Measurements from ENCODE around the gene XXYLT1. TPM values are rescaled to one million over a fixed set of nuclear protein-coding genes. Genes with fewer than 3 reads are reported as not detected.

Gene XXYLT1
- total RNA-seq, 1 donor from 2014 or later = 16.4 TPM

DNA sequence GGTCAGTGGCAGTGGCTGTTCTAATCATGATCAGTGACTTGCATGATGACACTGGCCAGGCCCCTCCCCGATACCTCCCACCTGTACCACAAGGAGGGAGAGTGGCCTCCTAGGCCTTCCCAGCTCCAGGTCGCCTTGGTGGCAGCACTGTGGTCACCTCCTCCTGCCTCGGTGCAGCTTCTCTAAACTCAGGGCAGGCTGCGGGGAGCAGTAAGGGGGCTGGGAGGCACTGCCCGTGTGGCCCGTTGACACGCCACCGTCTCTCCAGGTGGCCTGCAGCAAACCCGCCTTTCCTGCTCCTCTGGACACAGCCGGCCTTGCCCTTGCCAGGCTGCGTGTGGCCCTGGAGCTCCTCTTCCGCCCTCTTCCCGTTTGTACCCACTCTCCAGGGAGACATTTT is 184.1 kb downstream of the XXYLT1 start:
- no peaks in the 10 kb centered on the region for H3F3A ChIP-seq (ENCODE audit: low read depth)
- Mint-ChIP-seq H3K36me3 (peaks cover 1% of the 10 kb centered on the region), H3K9me3 (peaks cover 2% of the 10 kb centered on the region), H3K4me1 (peaks cover 35% of the 10 kb centered on the region), H3K4me3 (peak overlapping the region; percentile 82), H3K27ac (no peak overlapping the region), H3K27me3 (ENCODE audit: insufficient read depth, low read depth) (peaks cover 10% of the 10 kb centered on the region)
- no peaks in the 10 kb centered on the region for H3K36me3 ChIP-seq
- H3K4me2 ChIP-seq = peak overlapping the region; percentile 84
- H3K9ac ChIP-seq = no peak overlapping the region
- H3K9me3 ChIP-seq (ENCODE audit: low read depth) = no peaks in the 10 kb centered on the region
- peaks cover 3% of the 10 kb centered on the region for H3K79me2 ChIP-seq (ENCODE audit: low read depth)
- H3K27ac ChIP-seq = no peak overlapping the region
- H3K27me3 ChIP-seq = no peaks in the 10 kb centered on the region
- no peak overlapping the region for H2AFZ ChIP-seq (replicated peaks)
- peaks cover 24% of the 10 kb centered on the region for H3K4me1 ChIP-seq
- DNase-seq (ENCODE audit: low spot score) = no peak
- no peak for TF ChIP-seq EZH2phosphoT487 (IDR thresholded peaks at IDR 0.05)
- TF ChIP-seq EZH2 (IDR thresholded peaks at IDR 0.05) = no peak
- TF ChIP-seq CTCF (IDR thresholded peaks at IDR 0.05) = no peak
- H4K20me1 ChIP-seq (ENCODE audit: low read depth) = no peaks in the 10 kb centered on the region
- no peak overlapping the region for H3K4me3 ChIP-seq

DNA sequence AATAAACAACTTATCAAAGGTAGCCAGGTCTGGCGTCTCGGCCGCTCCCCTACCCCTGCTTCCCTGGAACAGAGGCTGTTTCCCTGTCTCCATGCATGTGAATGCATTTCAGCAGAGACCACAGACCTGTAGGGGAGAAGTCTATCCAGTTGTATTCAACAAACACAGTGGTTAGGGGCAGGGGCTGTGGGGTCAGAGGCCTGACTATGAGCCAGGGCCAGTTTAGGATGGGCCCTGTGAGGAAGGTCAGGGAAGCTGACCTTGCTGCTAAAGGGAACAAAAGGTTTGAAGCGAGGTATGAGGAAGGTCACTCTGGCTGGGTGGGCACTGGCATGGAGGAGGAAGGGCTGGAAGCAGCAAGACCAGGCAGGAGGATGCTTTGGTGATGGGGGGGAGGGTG is 184.6 kb downstream of the XXYLT1 start:
- H3K9me3 ChIP-seq (ENCODE audit: low read depth) = no peaks in the 10 kb centered on the region
- no peak overlapping the region for H3K4me3 ChIP-seq
- no peak overlapping the region for H2AFZ ChIP-seq (replicated peaks)
- H3K27me3 ChIP-seq = no peaks in the 10 kb centered on the region
- TF ChIP-seq EZH2phosphoT487 (IDR thresholded peaks at IDR 0.05) (no peak), CTCF (IDR thresholded peaks at IDR 0.05) (no peak), EZH2 (IDR thresholded peaks at IDR 0.05) (no peak)
- peak overlapping the region; percentile 8 for H3K4me2 ChIP-seq
- H3K4me1 ChIP-seq = peaks cover 24% of the 10 kb centered on the region
- Mint-ChIP-seq H3K27me3 (ENCODE audit: insufficient read depth, low read depth) (peaks cover 10% of the 10 kb centered on the region), H3K4me1 (peaks cover 39% of the 10 kb centered on the region), H3K9me3 (peaks cover 2% of the 10 kb centered on the region), H3K27ac (peak overlapping the region; percentile 39), H3K4me3 (peak overlapping the region; percentile 13), H3K36me3 (peaks cover 1% of the 10 kb centered on the region)
- H3K36me3 ChIP-seq = no peaks in the 10 kb centered on the region
- peak; percentile 18 for DNase-seq (ENCODE audit: low spot score)
- H3K9ac ChIP-seq = no peak overlapping the region
- H3K79me2 ChIP-seq (ENCODE audit: low read depth) = peaks cover 3% of the 10 kb centered on the region
- H3F3A ChIP-seq (ENCODE audit: low read depth) = no peaks in the 10 kb centered on the region
- H4K20me1 ChIP-seq (ENCODE audit: low read depth) = no peaks in the 10 kb centered on the region
- H3K27ac ChIP-seq = no peak overlapping the region

- Histone ChIP-seq H3F3A (ENCODE audit: low read depth) (no peaks in the 10 kb centered on the region), H3K27ac (no peak overlapping the region), H3K36me3 (no peaks in the 10 kb centered on the region), H3K4me1 (peaks cover 27% of the 10 kb centered on the region), H3K79me2 (ENCODE audit: low read depth) (peaks cover 3% of the 10 kb centered on the region), H3K4me2 (no peak overlapping the region), H2AFZ (replicated peaks) (no peak overlapping the region), H4K20me1 (ENCODE audit: low read depth) (no peaks in the 10 kb centered on the region), H3K9ac (no peak overlapping the region), H3K4me3 (no peak overlapping the region), H3K9me3 (ENCODE audit: low read depth) (no peaks in the 10 kb centered on the region), H3K27me3 (no peaks in the 10 kb centered on the region)
- H3K4me1 Mint-ChIP-seq = peaks cover 46% of the 10 kb centered on the region
- H3K9me3 Mint-ChIP-seq = no peaks in the 10 kb centered on the region
- peaks cover 10% of the 10 kb centered on the region for H3K27me3 Mint-ChIP-seq (ENCODE audit: insufficient read depth, low read depth)
- H3K4me3 Mint-ChIP-seq = no peak overlapping the region
- peak overlapping the region; percentile 60 for H3K27ac Mint-ChIP-seq
- DNase-seq (ENCODE audit: low spot score) = no peak
- no peak for TF ChIP-seq CTCF (IDR thresholded peaks at IDR 0.05)
- no peak for TF ChIP-seq EZH2 (IDR thresholded peaks at IDR 0.05)
- no peak for TF ChIP-seq EZH2phosphoT487 (IDR thresholded peaks at IDR 0.05)
- H3K36me3 Mint-ChIP-seq = no peaks in the 10 kb centered on the region
These were observed 185.4 kb downstream of the XXYLT1 start for GRCh38 chr3:195085356-195086130.
